GM18868 (cell line): Measurements from ENCODE around the gene ZZZ3.
"Not testable (repeated sequence)": the region's sequence is repeated elsewhere in the genome, so short reads cannot be mapped to it uniquely, and the experiment has no call there.

Source experiments
- ATAC-seq: cut with Tn5 transposase; IDR thresholded peaks from one replicate; pipeline ENCODE4 v1.9.1; 2021; ENCODE audit warnings: mild to moderate bottlenecking, moderate library complexity; ENCODE audit not compliant: unreplicated experiment

Gene ZZZ3

DNA sequence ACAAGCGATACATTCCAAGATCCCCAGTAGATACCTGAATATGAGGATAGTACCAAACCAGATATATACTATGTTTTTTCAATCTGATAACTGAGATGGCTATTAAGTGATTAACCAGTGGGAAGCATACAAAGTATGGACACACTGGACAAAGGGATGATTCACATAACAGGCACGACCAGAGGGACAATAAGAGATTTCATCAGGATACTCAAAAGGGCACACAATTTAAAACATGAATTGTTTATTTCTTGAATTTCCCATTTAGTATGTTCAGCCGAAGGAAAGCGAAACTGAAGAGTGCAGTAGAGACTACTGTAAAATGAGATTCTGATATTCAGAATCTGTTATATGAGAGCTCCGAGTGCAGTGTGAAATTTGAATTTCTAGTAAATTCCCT lies 10.6 kb downstream of the ZZZ3 start:
- peak; percentile 4 for ATAC-seq

DNA sequence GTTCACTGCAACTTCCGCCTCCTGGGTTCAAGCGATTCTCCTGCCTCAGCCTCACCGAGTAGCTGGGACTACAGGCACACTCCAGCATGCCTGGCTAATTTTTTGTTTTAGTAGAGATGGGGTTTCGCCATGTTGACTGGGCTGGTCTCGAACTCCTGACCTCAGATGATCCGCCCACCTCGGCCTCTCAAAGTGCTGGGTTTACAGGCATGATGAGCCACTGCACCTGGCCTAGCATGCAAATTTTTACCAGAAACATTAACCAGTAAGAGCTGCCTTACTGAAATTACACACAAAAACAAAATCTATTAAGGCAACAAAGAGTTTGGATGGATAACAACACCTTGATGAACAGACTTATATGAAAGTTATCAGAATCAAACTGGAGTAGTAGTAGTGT lies 12.1 kb downstream of the ZZZ3 start:
- no peak for ATAC-seq

DNA sequence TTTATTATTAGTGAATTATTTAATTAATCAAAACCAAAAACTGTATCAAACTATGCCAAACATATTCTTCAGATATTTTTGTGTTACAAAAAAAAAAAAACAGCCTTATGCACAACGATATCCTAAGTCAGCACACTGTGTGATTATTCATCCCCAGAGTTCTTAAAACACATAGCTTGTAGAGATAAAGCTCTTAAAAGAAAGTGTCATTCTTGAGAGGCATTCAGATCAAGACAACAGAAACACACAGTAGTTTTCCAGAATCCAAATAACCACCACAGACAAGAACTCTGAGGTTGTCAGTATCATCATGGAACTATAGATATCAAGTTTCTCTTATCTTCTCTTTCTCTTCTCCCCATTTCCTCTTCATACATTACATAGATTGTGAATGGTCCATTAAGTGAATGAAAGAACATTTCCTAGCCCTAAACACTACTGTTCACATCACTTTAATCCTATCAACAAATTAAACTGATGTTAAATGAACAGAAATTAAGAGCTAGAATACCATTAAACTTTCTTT lies 13.5 kb downstream of the ZZZ3 start:
- no peak for ATAC-seq

DNA sequence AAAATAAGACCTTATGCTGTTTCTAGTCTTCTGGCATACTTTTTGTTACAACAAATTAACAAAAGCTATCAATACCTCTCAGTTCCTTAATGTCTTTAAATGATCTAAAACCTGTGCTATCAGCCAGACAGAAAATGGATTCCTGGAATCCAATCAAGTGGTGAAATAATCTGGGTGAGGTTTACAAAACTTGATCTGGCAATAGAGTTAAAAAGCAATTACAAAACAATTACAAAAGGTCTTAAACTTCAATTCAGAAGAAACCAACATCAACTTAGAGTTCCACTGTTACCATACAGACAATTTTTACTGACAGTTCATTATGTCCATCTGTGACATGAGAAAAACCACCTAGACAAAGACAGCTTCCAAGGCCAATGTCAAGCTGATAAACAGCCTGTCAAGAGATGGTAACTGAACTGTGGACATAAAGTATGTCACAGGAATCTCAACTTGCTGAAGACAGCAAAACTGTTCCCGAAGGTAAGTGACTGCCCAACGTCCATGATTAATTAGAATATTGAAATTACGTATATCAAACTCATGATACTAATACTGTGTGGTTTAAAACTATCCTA lies 17.4 kb downstream of the ZZZ3 start:
- no peak for ATAC-seq

DNA sequence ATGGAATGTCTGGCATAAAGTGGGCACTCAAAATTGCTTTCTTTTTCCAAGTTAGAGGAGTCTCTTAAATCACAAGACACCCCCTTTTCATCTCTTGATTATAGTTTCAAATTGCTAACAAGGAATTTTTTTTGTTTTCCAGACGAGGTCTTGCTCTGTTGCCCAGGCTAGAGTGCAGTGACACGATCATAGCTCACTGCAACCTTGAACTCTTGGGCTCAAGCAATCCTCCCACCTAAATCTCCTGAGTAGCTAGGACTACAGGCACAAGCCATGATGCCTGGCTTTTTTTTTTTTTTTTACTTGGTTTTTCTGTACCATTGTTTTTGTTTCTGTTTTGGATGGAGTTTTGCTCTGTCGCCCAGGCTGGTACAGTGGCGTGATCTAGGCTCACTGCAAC lies 20.8 kb downstream of the ZZZ3 start:
- ATAC-seq: no peak

DNA sequence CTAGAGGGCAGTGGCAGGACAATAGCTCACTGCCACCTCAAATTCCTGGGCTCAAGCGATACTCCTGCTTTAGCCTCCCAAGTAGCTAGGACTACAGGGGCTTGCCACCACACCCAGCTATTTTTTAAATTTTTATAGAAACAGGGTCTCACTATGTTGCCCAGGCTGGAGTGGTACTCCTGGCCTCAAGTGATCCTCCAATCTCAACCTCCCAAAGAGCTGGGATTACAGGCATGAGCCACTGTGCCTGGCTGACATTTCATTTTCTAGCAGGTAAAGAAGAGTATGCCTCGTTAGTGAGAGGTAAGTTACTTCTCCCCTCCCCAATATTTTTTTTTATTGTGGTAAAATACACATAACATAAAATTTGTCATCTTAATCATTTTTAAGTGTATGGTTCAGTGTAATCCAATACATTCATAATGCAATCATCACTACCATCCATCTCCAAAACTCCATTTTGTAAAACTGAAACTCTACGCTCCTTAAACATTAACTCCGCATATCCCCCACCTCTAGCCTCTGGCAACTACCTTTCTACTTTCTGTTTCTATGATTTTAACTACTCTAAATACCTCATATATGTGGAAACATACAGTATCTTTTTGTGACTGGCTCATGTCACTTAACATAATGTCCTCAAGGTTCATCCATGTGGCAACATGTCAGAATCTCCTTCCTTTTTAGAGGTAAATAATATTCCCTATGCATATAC lies 22.4 kb downstream of the ZZZ3 start:
- no peak for ATAC-seq

DNA sequence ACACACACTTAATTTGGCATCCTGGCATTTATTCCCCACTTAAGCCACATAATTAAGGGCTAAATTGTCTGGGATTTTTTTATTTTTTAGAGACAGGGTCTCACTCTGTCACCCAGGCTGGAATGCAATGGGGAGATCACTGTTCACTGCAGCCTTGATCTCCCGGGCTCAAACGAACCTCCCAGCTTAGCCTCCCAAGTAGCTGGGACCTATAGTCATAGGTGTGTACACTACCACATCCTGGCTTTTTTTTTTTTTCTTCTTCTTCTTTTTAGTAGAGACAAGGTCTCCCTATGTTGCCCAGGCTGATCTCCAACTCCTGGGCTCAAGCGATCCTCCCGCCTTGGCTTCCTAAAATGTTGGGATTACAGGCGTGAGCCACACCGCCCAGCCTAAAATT lies 24.2 kb downstream of the ZZZ3 start:
- no peak for ATAC-seq

DNA sequence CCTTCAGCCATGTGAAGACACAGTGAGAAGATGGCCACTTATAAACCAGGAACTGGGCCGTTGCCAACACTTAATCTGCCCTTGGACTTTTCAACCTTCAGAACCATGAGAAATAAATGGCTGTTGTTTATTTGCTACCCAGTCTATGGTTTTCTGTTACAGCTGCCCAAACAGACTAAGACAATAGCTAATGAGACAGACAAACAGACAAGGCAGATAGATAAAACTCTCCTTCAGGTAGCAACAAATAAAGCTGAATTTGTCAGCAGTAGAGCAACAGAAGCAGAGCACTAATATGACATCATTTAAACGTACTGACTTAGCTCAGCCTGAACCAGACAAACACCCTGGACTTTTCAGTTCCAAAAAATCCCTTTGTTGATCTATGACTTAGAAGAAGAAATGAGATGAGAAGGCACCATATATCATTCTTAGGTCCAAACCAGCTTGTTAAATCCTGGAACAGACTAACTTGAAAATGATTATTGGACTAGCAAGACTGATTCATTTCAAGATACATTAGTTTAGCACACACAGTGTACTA lies 27.0 kb downstream of the ZZZ3 start:
- peak; percentile 64 for ATAC-seq

DNA sequence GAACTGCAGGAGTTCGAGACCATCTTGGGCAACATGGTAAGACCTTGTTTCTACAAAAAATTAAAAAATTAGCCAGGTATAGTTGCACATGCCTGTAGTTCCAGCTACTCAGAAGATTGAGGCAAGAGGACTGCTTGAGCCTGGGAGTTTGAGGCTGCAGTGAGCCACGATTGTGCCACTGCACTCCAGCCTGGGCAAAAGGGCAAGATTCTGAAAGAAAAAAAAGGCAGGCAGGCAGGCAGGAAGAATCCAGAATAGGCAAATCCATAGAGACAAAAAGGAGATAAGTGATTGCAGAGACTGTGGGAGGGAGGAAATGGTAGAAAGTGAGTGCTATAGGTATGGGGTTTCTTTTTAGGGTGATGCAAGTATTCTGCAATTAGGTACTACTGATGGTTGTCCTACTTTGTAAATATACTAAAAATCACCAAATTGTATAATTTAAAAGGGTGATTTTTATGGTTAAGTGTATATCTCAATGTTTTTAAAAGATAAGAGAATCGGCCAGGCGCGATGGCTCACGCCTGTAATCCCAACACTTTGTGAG lies 29.4 kb downstream of the ZZZ3 start:
- no peak for ATAC-seq

DNA sequence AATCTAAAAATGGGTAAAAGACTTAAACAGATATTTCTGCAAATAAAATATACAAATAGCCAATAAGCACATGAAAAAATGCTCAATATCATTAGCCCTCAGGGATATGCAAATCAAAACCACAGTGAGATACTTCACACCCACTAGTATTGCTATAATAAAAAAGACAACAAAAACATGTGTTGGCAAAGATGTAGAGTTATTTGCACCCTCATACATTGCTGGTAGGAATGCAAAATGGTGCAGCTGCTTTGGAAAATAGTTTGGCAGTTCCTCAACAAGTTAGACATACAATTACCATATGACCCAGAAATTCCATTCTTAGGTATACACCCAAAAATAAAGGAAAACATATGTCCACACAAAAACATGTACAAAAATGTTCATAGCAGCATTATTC lies 30.2 kb downstream of the ZZZ3 start:
- ATAC-seq: no peak

DNA sequence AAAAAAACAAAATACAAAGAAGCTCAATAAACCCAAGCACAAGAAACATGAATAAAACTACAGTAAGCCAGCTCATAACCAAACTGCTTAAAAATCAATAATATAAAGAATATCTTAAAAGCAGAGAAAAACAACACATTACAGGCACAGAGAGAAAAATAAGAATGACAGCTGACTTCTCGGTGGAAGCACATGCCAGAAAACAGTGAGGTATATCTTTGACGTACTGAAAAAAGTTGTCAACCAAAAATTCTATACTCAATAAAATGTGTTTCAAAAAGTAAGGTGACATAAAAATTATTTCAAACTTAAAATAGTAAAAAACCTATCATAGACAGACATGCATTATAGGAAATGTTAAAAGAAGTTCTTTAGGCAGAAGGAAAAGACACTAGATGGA lies 33.3 kb downstream of the ZZZ3 start:
- ATAC-seq: no peak

DNA sequence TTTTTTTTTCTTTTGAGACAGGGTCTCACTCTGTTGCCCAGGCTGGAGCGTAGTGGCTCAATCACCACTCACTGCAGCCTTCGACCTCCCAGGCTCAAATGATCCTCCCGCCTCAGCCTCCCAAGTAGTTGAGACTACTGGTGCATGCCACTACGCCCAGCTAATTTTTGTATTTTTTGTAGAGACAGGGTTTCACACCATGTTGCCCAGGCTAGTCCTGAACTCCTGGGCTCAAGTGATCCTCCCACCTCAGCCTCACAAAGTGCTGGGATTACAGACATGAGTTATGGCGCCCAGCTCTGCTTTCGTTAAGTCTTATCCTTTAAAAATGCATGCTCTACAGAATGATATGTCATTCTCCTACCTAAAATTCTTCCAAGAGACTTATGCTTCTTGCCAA lies 36.2 kb downstream of the ZZZ3 start:
- not testable (repeated sequence) for ATAC-seq

DNA sequence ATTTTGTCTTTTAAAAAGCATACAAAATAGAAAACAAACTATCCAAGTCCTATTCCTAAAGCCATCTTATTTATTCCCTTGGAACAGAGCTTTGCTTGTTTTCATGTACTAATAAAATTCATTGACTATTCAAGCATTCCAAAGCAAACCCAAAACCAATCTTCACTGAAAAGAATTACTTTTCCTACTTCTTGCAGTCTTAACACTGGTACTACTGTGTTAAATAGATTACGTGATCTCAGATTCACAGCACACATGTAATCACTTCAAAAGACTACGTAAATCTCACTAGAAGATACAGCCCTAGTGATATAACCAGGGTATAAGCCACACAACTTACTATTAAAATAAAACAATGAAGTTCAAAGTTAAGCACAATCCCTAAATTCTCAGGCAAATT lies 39.0 kb downstream of the ZZZ3 start:
- ATAC-seq: no peak

DNA sequence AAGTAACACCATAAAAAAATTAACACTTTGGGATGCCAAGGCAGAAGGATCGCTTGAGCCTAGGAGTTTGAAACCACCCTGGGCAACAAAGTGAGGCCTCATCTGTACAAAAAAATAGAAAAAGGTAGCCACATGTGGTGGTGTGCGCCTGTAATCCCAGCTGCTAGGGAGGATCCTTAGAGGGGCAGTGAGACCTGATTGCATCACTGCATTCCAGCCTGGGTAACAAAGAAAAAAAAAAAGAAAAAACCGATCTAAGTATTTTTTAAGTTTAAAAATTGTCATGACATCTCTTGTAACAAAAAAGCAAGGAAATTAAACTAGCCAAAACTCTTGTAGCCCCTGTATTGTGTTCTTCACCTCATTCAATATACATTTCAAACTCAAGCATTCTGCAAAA lies 39.5 kb downstream of the ZZZ3 start:
- ATAC-seq: no peak

DNA sequence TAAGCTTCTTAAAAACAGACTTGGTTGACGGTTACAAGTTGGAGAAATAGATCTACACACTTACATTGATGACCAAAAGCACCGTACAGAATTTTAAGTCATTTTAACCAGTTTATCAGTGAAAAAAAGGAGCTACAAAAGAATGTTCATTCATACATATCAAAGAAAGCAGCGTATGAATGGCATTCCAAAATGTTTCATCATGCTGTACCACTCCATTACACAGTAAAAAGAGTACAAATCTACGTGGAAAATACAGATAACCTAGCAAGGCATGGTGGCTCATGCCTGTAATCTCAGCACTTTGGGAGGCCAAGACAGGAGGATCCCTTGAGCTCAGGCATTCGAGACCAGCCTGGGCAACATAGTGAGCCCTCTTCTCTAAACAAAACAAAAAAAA lies 40.3 kb downstream of the ZZZ3 start:
- no peak for ATAC-seq

DNA sequence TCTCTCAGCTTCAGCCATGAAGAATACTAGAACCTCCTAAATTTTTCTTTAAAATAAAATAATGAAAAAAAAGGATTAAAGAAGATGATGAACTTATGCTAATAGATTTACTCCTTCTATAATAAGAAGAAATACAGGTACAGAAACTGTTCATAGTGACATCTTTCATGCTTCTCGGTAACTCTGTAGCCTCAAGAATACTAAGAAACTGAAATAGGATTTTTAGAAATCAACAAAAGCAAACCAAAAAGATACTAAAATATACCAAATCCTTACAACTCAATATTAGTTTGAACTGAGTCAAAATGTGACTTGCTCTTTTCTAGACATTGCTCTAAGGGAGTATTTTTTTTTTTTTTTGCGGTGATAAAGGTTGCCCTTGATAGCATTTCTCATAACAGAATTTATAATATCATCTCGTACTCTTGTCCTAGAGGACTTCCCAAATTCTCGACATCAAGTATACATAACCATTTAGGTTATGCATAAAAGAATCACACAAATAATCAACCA lies 42.8 kb downstream of the ZZZ3 start:
- ATAC-seq: no peak

DNA sequence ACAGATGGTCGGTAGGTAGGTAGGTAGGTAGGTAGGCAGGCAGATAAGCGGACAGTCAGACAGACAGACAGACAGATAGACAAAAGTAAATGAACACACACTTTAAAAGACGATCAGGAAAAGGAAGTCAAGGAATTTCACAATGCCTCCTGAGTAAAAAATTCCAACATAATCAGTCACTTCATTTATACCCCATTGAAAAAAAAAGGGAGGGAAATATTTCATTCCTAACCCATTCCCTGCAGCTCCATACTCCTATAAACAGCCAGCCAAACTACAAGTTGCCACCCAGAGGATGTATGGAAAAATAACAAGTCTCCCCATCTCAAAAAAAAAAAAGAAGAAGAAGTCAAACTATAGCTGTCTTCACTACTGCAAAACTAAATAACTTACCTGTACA lies 43.4 kb downstream of the ZZZ3 start:
- ATAC-seq: no peak

DNA sequence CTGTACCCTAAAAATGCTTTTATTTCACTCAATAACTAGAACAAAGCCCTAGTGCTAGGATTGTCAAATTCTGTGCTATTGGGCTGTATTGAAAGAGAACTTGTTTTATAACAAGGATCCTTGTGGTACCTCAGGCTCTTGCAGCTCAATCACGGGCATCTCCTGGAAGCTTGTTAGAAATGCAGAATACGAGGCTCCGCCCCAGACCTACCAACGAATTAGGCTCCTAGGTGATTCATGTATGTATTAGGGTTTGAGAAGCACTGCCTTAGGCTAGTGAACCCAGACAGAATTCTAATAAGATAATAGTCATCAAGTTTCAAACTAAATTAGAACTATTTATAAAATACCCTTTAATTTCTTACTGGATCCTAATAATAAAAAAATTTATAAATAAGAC lies 45.6 kb downstream of the ZZZ3 start:
- ATAC-seq: no peak
